HEK293 (cell line): ENCODE results near the gene MAP7.

Experiments
- CTCF ChIA-PET: fragments of 350-600 bp; formaldehyde crosslinking; extraction: SDS; loops from one replicate; lab custom pipeline; 2021; ENCODE audit warnings: antibody characterized with exemption; lab: Yijun Ruan, JAX
- POLR2A ChIA-PET: fragments of 300-600 bp; formaldehyde crosslinking; extraction: SDS; loops from one replicate; lab custom pipeline; 2020; ENCODE audit warnings: antibody characterized with exemption, inconsistent platforms; lab: Yijun Ruan, JAX
- H3K27ac ChIP-seq: fragments of 200-500 bp; sonication (Bioruptor generic); 2 replicates; pipeline ENCODE4 v1.5.1; 2014; ENCODE audit warnings: low read depth, low read length, control low read depth, inconsistent platforms; ENCODE audit errors: extremely low read depth
- H3K36me3 ChIP-seq, 2 experiments: fragments of 200-500 bp in 1 of 2; sonication (Bioruptor generic) in 1 of 2; 1 replicate in 1 of 2; 2 replicates in 1 of 2; pipeline ENCODE4 v1.5.1; 2014 to 2017; ENCODE audit warnings: inconsistent platforms in 2 of 2, low read length in 2 of 2; ENCODE audit not compliant: control insufficient read depth in 2 of 2, insufficient read depth in 1 of 2
- H3K4me1 ChIP-seq: fragments of 200-500 bp; sonication (Bioruptor generic); 2 replicates; pipeline ENCODE4 v1.5.1; 2014; ENCODE audit warnings: mild to moderate bottlenecking, low read length, inconsistent platforms; ENCODE audit not compliant: control insufficient read depth, insufficient read depth
- H3K4me3 ChIP-seq: 2 replicates; pipeline ENCODE4 v1.5.1; 2011; ENCODE audit warnings: low read depth, mild to moderate bottlenecking, control low read depth, low read length, moderate library complexity
- H3K9me3 ChIP-seq: fragments of 200-500 bp; sonication (Bioruptor generic); 2 replicates; pipeline ENCODE4 v1.5.1; 2014; ENCODE audit warnings: low read depth, low read length, inconsistent platforms; ENCODE audit not compliant: control insufficient read depth, insufficient read depth
- GLI4 ChIP-seq: fragments of 450-650 bp; formaldehyde crosslinking; IDR thresholded peaks from 2 replicates; pipeline ENCODE4 v1.5.1; 2016; ENCODE audit warnings: missing biosample characterization, missing genetic modification characterization
- MZF1 ChIP-seq: fragments of 450-650 bp; formaldehyde crosslinking; IDR thresholded peaks from 2 replicates; pipeline ENCODE4 v1.5.1; 2017; ENCODE audit warnings: missing biosample characterization, missing genetic modification characterization, borderline replicate concordance
- ZFP69B ChIP-seq: fragments of 450-650 bp; formaldehyde crosslinking; IDR thresholded peaks from 2 replicates; pipeline ENCODE4 v1.5.1; 2016; ENCODE audit warnings: missing biosample characterization, missing genetic modification characterization
- ZNF112 ChIP-seq: fragments of 450-650 bp; formaldehyde crosslinking; IDR thresholded peaks from 2 replicates; pipeline ENCODE4 v1.5.0; 2017; ENCODE audit warnings: missing biosample characterization, missing genetic modification characterization
- ZNF138 ChIP-seq: fragments of 450-650 bp; formaldehyde crosslinking; IDR thresholded peaks from 2 replicates; pipeline ENCODE4 v1.5.1; 2016; ENCODE audit warnings: missing biosample characterization, missing genetic modification characterization, borderline replicate concordance
- ZNF157 ChIP-seq: fragments of 450-650 bp; formaldehyde crosslinking; IDR thresholded peaks from 2 replicates; pipeline ENCODE4 v1.5.1; 2016; ENCODE audit warnings: missing biosample characterization, missing genetic modification characterization
- ZNF324 ChIP-seq: fragments of 450-650 bp; formaldehyde crosslinking; IDR thresholded peaks from 2 replicates; pipeline ENCODE4 v1.5.1; 2016; ENCODE audit warnings: missing biosample characterization, missing genetic modification characterization
- ZNF354C ChIP-seq: fragments of 450-650 bp; formaldehyde crosslinking; IDR thresholded peaks from 2 replicates; pipeline ENCODE4 v1.5.1; 2016; ENCODE audit warnings: missing biosample characterization, missing genetic modification characterization, low read depth, borderline replicate concordance
- ZNF404 ChIP-seq: fragments of 450-650 bp; formaldehyde crosslinking; IDR thresholded peaks from 2 replicates; pipeline ENCODE4 v1.5.1; 2017; ENCODE audit warnings: missing biosample characterization, missing genetic modification characterization
- ZNF473 ChIP-seq: fragments of 450-650 bp; formaldehyde crosslinking; IDR thresholded peaks from 2 replicates; pipeline ENCODE4 v1.5.1; 2017; ENCODE audit warnings: missing biosample characterization, missing genetic modification characterization
- ZNF544 ChIP-seq: fragments of 450-650 bp; formaldehyde crosslinking; IDR thresholded peaks from 2 replicates; pipeline ENCODE4 v1.5.0; 2017; ENCODE audit warnings: missing biosample characterization, missing genetic modification characterization
- ZNF654 ChIP-seq: fragments of 450-650 bp; formaldehyde crosslinking; IDR thresholded peaks from 2 replicates; pipeline ENCODE4 v1.5.1; 2016; ENCODE audit warnings: low read depth, missing biosample characterization, missing genetic modification characterization
- ZSCAN23 ChIP-seq: fragments of 450-650 bp; formaldehyde crosslinking; IDR thresholded peaks from 2 replicates; pipeline ENCODE4 v1.5.1; 2016; ENCODE audit warnings: missing biosample characterization, missing genetic modification characterization
- ZSCAN30 ChIP-seq: fragments of 450-650 bp; IDR thresholded peaks from 2 replicates; pipeline ENCODE4 v1.5.1; 2018; ENCODE audit warnings: missing biosample characterization, mild to moderate bottlenecking, missing genetic modification characterization, moderate library complexity
- TF ChIP-seq, protein P1 (sequence below): fragments of 450-650 bp; formaldehyde crosslinking; IDR thresholded peaks from 2 replicates; pipeline ENCODE4 v1.5.1; 2016; ENCODE audit warnings: missing biosample characterization, missing genetic modification characterization, borderline replicate concordance
- TF ChIP-seq, protein P2 (sequence below): IDR thresholded peaks from 2 replicates; pipeline ENCODE4 v1.6.1; 2011; ENCODE audit warnings: mild to moderate bottlenecking, low read depth, low read length, borderline replicate concordance
- TF ChIP-seq, protein P3 (sequence below): fragments of 450-650 bp; formaldehyde crosslinking; IDR thresholded peaks from 2 replicates; pipeline ENCODE4 v1.5.1; 2016; ENCODE audit warnings: missing biosample characterization, missing genetic modification characterization
- TF ChIP-seq, protein P4 (sequence below): fragments of 450-650 bp; formaldehyde crosslinking; IDR thresholded peaks from 2 replicates; pipeline ENCODE4 v1.5.1; 2017; ENCODE audit warnings: missing biosample characterization, missing genetic modification characterization
- TF ChIP-seq, protein P5 (sequence below): fragments of 450-650 bp; formaldehyde crosslinking; IDR thresholded peaks from 2 replicates; pipeline ENCODE4 v1.5.1; 2017; ENCODE audit warnings: missing biosample characterization, missing genetic modification characterization
- TF ChIP-seq, protein P6 (sequence below): fragments of 450-650 bp; formaldehyde crosslinking; IDR thresholded peaks from 2 replicates; pipeline ENCODE4 v1.5.1; 2016; ENCODE audit warnings: missing biosample characterization, missing genetic modification characterization

Gene MAP7

DNA sequence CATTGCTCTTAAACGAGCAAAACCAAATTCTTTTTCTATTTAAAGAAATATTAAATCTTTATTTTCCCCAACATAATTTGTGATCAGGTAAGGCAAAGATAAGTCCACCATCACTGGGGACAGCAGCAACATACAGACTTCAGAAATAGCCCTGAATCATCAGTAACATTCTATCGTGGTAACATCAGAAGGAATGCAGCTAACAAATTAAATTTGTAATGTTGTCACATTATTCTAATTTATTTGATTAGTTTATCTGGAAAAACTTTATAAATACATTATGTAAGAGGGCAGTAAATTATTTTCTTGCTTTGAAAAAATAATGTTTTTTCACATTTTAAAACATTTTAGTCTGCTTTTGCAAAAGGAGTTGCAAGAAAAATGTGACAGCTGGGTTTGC is 206.9 kb downstream of the MAP7 start:
- H3K4me1 ChIP-seq: no peaks in the 10 kb centered on the region
- ChIA-PET CTCF (interaction anchor here (0.7 to 1.8 kb wide), 6 partner anchors 9 to 707 kb away, joined by 3 to 5 read pairs (median 4); no protein-coding TSS in a partner anchor), POLR2A (interaction anchor here (0.5 kb wide), 1 partner anchor 1274 kb away, joined by 4 read pairs; no protein-coding TSS in a partner anchor)
- H3K9me3 ChIP-seq: no peaks in the 10 kb centered on the region
- TF ChIP-seq ZNF544 (tag by site-specific recombination): no peak
- TF ChIP-seq ZNF473 (tag by site-specific recombination): no peak
- no peak for TF ChIP-seq ZNF157 (tag by site-specific recombination)
- no peak for TF ChIP-seq MZF1 (tag by site-specific recombination)
- no peak for TF ChIP-seq GLI4 (tag by site-specific recombination)
- TF ChIP-seq, protein P1, sequence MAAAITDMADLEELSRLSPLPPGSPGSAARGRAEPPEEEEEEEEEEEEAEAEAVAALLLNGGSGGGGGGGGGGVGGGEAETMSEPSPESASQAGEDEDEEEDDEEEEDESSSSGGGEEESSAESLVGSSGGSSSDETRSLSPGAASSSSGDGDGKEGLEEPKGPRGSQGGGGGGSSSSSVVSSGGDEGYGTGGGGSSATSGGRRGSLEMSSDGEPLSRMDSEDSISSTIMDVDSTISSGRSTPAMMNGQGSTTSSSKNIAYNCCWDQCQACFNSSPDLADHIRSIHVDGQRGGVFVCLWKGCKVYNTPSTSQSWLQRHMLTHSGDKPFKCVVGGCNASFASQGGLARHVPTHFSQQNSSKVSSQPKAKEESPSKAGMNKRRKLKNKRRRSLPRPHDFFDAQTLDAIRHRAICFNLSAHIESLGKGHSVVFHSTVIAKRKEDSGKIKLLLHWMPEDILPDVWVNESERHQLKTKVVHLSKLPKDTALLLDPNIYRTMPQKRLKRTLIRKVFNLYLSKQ (tag by site-specific recombination): no peak
- TF ChIP-seq, protein P2, sequence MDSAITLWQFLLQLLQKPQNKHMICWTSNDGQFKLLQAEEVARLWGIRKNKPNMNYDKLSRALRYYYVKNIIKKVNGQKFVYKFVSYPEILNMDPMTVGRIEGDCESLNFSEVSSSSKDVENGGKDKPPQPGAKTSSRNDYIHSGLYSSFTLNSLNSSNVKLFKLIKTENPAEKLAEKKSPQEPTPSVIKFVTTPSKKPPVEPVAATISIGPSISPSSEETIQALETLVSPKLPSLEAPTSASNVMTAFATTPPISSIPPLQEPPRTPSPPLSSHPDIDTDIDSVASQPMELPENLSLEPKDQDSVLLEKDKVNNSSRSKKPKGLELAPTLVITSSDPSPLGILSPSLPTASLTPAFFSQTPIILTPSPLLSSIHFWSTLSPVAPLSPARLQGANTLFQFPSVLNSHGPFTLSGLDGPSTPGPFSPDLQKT: no peak
- TF ChIP-seq, protein P3, sequence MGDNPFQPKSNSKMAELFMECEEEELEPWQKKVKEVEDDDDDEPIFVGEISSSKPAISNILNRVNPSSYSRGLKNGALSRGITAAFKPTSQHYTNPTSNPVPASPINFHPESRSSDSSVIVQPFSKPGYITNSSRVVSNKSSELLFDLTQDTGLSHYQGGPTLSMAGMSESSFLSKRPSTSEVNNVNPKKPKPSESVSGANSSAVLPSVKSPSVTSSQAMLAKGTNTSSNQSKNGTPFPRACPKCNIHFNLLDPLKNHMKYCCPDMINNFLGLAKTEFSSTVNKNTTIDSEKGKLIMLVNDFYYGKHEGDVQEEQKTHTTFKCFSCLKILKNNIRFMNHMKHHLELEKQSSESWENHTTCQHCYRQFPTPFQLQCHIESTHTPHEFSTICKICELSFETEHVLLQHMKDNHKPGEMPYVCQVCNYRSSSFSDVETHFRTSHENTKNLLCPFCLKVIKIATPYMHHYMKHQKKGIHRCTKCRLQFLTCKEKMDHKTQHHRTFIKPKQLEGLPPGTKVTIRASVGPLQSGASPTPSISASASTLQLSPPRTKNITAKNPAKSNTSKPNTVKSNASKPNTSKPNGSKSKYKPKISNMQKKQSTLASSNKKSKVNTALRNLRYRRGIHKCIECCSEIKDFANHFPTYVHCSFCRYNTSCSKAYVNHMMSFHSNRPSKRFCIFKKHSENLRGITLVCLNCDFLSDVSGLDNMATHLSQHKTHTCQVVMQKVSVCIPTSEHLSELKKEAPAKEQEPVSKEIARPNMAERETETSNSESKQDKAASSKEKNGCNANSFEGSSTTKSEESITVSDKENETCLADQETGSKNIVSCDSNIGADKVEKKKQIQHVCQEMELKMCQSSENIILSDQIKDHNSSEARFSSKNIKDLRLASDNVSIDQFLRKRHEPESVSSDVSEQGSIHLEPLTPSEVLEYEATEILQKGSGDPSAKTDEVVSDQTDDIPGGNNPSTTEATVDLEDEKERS (tag by site-specific recombination): no peak
- no peak for TF ChIP-seq ZNF138 (tag by site-specific recombination)
- TF ChIP-seq, protein P4, sequence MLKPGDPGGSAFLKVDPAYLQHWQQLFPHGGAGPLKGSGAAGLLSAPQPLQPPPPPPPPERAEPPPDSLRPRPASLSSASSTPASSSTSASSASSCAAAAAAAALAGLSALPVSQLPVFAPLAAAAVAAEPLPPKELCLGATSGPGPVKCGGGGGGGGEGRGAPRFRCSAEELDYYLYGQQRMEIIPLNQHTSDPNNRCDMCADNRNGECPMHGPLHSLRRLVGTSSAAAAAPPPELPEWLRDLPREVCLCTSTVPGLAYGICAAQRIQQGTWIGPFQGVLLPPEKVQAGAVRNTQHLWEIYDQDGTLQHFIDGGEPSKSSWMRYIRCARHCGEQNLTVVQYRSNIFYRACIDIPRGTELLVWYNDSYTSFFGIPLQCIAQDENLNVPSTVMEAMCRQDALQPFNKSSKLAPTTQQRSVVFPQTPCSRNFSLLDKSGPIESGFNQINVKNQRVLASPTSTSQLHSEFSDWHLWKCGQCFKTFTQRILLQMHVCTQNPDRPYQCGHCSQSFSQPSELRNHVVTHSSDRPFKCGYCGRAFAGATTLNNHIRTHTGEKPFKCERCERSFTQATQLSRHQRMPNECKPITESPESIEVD: no peak
- no peak overlapping the region for H3K27ac ChIP-seq
- no peak overlapping the region for H3K4me3 ChIP-seq
- peaks cover 0 to 7% of the 10 kb centered on the region in 2 experiments; a peak in 2 of 3 replicates for H3K36me3 ChIP-seq

DNA sequence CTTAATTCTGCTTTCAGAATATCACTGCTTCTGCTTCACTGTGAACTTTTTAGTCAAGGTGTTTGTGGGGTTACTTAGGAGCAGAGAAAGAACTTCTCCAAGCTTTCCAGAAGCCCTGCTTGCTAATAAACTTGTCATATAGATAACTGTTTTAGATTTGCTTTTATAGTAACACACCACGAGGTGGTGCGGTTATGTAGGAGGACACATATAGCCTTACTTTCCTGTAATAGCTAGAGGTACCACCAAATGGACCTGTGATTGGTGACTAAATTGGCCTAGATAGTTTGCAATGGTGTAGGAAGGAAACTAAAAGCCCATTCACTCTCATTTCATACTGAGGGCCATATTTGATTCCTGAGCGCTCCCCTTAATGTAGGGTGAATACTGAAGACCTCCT is 208.3 kb downstream of the MAP7 start:
- Histone ChIP-seq H3K36me3 (peaks cover 0 to 7% of the 10 kb centered on the region in 2 experiments; a peak in 2 of 3 replicates), H3K4me1 (no peaks in the 10 kb centered on the region), H3K4me3 (no peak overlapping the region), H3K27ac (no peak overlapping the region), H3K9me3 (no peaks in the 10 kb centered on the region)
- ChIA-PET CTCF (interaction anchor here (1.1 kb wide), 1 partner anchor 190 kb away, joined by 4 read pairs; no protein-coding TSS in a partner anchor), POLR2A (no interaction called here)
- TF ChIP-seq ZNF112 (tag by site-specific recombination) (no peak), ZSCAN30 (tag by site-specific recombination) (0 out of 2 replicates have a peak, but pooled peaks have one; percentile 33), ZNF354C (tag by site-specific recombination) (no peak), ZFP69B (no peak), ZNF324 (no peak), ZNF654 (tag by site-specific recombination) (peak; percentile 69), ZNF404 (no peak), ZSCAN23 (no peak)
- TF ChIP-seq, protein P5, sequence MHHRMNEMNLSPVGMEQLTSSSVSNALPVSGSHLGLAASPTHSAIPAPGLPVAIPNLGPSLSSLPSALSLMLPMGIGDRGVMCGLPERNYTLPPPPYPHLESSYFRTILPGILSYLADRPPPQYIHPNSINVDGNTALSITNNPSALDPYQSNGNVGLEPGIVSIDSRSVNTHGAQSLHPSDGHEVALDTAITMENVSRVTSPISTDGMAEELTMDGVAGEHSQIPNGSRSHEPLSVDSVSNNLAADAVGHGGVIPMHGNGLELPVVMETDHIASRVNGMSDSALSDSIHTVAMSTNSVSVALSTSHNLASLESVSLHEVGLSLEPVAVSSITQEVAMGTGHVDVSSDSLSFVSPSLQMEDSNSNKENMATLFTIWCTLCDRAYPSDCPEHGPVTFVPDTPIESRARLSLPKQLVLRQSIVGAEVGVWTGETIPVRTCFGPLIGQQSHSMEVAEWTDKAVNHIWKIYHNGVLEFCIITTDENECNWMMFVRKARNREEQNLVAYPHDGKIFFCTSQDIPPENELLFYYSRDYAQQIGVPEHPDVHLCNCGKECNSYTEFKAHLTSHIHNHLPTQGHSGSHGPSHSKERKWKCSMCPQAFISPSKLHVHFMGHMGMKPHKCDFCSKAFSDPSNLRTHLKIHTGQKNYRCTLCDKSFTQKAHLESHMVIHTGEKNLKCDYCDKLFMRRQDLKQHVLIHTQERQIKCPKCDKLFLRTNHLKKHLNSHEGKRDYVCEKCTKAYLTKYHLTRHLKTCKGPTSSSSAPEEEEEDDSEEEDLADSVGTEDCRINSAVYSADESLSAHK: no peak
- TF ChIP-seq, protein P6, sequence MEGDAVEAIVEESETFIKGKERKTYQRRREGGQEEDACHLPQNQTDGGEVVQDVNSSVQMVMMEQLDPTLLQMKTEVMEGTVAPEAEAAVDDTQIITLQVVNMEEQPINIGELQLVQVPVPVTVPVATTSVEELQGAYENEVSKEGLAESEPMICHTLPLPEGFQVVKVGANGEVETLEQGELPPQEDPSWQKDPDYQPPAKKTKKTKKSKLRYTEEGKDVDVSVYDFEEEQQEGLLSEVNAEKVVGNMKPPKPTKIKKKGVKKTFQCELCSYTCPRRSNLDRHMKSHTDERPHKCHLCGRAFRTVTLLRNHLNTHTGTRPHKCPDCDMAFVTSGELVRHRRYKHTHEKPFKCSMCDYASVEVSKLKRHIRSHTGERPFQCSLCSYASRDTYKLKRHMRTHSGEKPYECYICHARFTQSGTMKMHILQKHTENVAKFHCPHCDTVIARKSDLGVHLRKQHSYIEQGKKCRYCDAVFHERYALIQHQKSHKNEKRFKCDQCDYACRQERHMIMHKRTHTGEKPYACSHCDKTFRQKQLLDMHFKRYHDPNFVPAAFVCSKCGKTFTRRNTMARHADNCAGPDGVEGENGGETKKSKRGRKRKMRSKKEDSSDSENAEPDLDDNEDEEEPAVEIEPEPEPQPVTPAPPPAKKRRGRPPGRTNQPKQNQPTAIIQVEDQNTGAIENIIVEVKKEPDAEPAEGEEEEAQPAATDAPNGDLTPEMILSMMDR (tag by site-specific recombination): 0 out of 2 replicates have a peak, but pooled peaks have one; percentile 28
